ENCODE data around the gene TK2. TPM values are rescaled to one million over a fixed set of nuclear protein-coding genes. Genes with fewer than 3 reads are reported as not detected.
"Not testable (repeated sequence)": the region's sequence is repeated elsewhere in the genome, so short reads cannot be mapped to it uniquely, and the experiment has no call there.

Gene TK2
- total and polyA plus RNA-seq, 11 donors, result 9.4 to 29.4 (median 17.3) TPM

DNA sequence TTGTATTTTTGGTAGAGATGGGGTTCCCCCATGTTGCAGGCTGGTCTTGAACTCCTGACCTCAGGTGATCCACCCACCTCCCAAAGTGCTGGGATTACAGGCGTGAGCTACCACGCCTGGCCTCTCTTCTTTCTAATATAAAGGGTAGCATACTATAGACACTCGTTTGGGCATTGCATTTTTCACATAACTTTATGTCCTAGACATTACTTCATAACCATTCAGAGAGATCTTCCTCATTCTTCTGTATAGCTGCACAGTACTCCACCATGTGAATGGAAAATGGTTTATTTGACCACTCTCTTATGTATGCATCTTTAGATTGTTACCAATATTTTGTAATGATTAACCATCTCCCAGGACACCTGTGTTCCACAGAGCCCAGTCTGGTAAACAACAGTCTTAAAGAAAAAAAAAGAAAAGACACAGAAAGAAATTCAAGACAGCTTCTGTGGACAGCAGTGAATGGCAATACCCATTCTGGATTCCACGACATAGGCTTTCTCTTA lies 42.1 kb downstream of the TK2 start:
- TF ChIP-seq CTCF (IDR thresholded peaks at IDR 0.05) (no peak), POLR2A (IDR thresholded peaks at IDR 0.05) (no peak)
- H3K9me3 ChIP-seq, result no peaks in the 10 kb centered on the region
- no peak for DNase-seq
- H3K36me3 ChIP-seq, result peaks cover 0 to 22% (median 0%) of the 10 kb centered on the region in 9 donors
- H3K27me3 ChIP-seq, result no peaks in the 10 kb centered on the region
- intact Hi-C loops (cut with DNase I), result no loop called here
- H3K4me1 ChIP-seq, result peaks cover 4 to 55% (median 35%) of the 10 kb centered on the region in 12 donors
- no peak for ATAC-seq
- peak overlapping the region in 5 of 12 donors; percentile 8 to 62 (median 18) for H3K27ac ChIP-seq
- no peak overlapping the region for H3K4me3 ChIP-seq
- 86 to 95% (median 88%) methylated on average over 4 of the region's 4 CpGs for WGBS, 4 donors

DNA sequence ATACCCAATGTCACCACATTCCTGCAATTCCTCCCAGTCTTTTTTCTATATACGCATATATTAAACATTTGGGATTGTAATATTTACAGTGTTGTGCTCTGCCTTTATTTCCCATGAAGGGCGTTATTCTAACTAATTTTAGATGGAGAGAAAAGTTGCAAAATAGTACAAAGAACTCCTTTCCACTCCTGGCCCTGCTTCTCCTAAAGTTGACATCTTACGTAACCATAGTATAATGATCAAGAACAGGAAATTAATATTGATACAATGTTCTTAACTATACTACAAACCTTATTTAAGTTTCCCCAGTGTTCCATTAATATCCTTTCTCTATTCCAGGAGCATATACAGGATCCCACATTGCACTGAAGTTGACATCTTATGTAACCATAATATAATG lies 46.3 kb downstream of the TK2 start:
- WGBS, 4 donors, result 92 to 97% (median 95%) methylated on average over 3 of the region's 3 CpGs
- H3K27me3 ChIP-seq, result no peaks in the 10 kb centered on the region
- ATAC-seq, result no peak
- H3K4me1 ChIP-seq, result peaks cover 0 to 30% (median 14%) of the 10 kb centered on the region in 12 donors
- DNase-seq, result no peak
- H3K36me3 ChIP-seq, result peaks cover 0 to 9% (median 0%) of the 10 kb centered on the region in 9 donors
- no peak for TF ChIP-seq CTCF (IDR thresholded peaks at IDR 0.05)
- TF ChIP-seq POLR2A (IDR thresholded peaks at IDR 0.05), result no peak
- H3K27ac ChIP-seq, result peak overlapping the region in 2 of 12 donors; percentile 27 to 44
- H3K9me3 ChIP-seq, result no peaks in the 10 kb centered on the region
- H3K4me3 ChIP-seq, result no peak overlapping the region
- intact Hi-C loops (cut with DNase I), result no loop called here

GRCh38 chr16:66503030-66503429 lies 46.9 kb downstream of the TK2 start:
- peak overlapping the region in 4 of 12 donors; percentile 1 to 44 (median 16) for H3K27ac ChIP-seq
- no peak overlapping the region for H3K4me3 ChIP-seq
- no peak for TF ChIP-seq CTCF (IDR thresholded peaks at IDR 0.05)
- no peak for TF ChIP-seq POLR2A (IDR thresholded peaks at IDR 0.05)
- no peaks in the 10 kb centered on the region for H3K27me3 ChIP-seq
- ATAC-seq (peak; percentile 94 to 97 (median 95)), DNase-seq (peak in 3 of 5 donors; percentile 40 to 65 (median 49))
- peaks cover 0 to 24% (median 11%) of the 10 kb centered on the region in 12 donors for H3K4me1 ChIP-seq
- H3K9me3 ChIP-seq, result no peaks in the 10 kb centered on the region
- peaks cover 0 to 4% (median 0%) of the 10 kb centered on the region in 9 donors for H3K36me3 ChIP-seq
- intact Hi-C loops (cut with DNase I), result no loop called here
- 60 to 78% (median 71%) methylated on average over 2 of the region's 2 CpGs for WGBS, 4 donors

- no peak overlapping the region for H3K4me3 ChIP-seq
- peak overlapping the region in 6 of 12 donors; percentile 1 to 53 (median 20) for H3K27ac ChIP-seq
These were observed 47.7 kb downstream of the TK2 start for GRCh38 chr16:66502020-66502913.

GRCh38 chr16:66501563-66501962 lies 48.4 kb downstream of the TK2 start:
- intact Hi-C loops (cut with DNase I); H3K4me3 ChIP-seq; H3K9me3 ChIP-seq; DNase-seq; ATAC-seq; H3K27ac ChIP-seq; H3K27me3 ChIP-seq; H3K36me3 ChIP-seq: not testable (repeated sequence)
- WGBS, 4 donors, result 81 to 96% (median 91%) methylated on average over 4 of the region's 4 CpGs
- peaks cover 0 to 22% (median 10%) of the 10 kb centered on the region in 12 donors for H3K4me1 ChIP-seq

More at GRCh38 chr16:66502020-66502913, 47.7 kb downstream of the TK2 start:
- Histone ChIP-seq H3K36me3 (peaks cover 0 to 4% (median 0%) of the 10 kb centered on the region in 9 donors), H3K4me1 (peaks cover 0 to 22% (median 10%) of the 10 kb centered on the region in 12 donors), H3K27me3 (no peaks in the 10 kb centered on the region), H3K9me3 (no peaks in the 10 kb centered on the region)
- intact Hi-C loops (cut with DNase I), result no loop called here
- DNase-seq (peak in 3 of 5 donors; percentile 17 to 63 (median 55)), ATAC-seq (peak; percentile 65 to 88 (median 68))
- 72 to 82% (median 74%) methylated on average over 12 of the region's 12 CpGs for WGBS, 4 donors
- TF ChIP-seq POLR2A (IDR thresholded peaks at IDR 0.05), result no peak
- TF ChIP-seq CTCF (IDR thresholded peaks at IDR 0.05), result no peak

GRCh38 chr16:66497921-66498320 lies 52.0 kb downstream of the TK2 start:
- intact Hi-C loops (cut with DNase I), result not testable (repeated sequence)

More at GRCh38 chr16:66497921-66498320, 52.0 kb downstream of the TK2 start:
- H3K27me3 ChIP-seq, ATAC-seq, H3K36me3 ChIP-seq, H3K27ac ChIP-seq, H3K9me3 ChIP-seq, DNase-seq, H3K4me3 ChIP-seq: not testable (repeated sequence)
- WGBS, 4 donors, result 85 to 98% (median 92%) methylated on average over 1 to 2 of the region's 2 CpGs
- H3K4me1 ChIP-seq, result peaks cover 0 to 10% (median 5%) of the 10 kb centered on the region in 12 donors

All from heart left ventricle (tissue), 16 donors.